PC-3 (cell line): Measurements from ENCODE around the gene INTS1. TPM values are rescaled to one million over a fixed set of nuclear protein-coding genes. Genes with fewer than 3 reads are reported as not detected.

ENCODE experiments used
- ATAC-seq: fragments of 200-7000 bp; cut with Tn5 transposase; 2 replicates; pipeline ENCODE4 v1.9.1; 2020; ENCODE audit warnings: mild to moderate bottlenecking, moderate library complexity
- BruUV-seq: library from RNA; stranded (reverse); fragments of 400-500 nt; replicated peaks from 2 replicates; lab custom pipeline; 2021; lab: Mats Ljungman, UMichigan
- CTCF ChIA-PET: fragments of 300-600 bp; sonication (Branson Sonifier 250); formaldehyde crosslinking; loops from one replicate; lab custom pipeline; 2022; ENCODE audit warnings: antibody characterized with exemption; lab: Charles Lee
- POLR2A ChIA-PET: fragments of 300-600 bp; sonication (Branson Sonifier 250); formaldehyde crosslinking; loops from one replicate; lab custom pipeline; 2022; ENCODE audit warnings: antibody characterized with exemption; ENCODE audit not compliant: unreplicated experiment; lab: Charles Lee
- DNase-seq: peaks from one replicate; pipeline ENCODE4 v3.0.0-alpha.2; 2015
- H2AFZ ChIP-seq: fragments of 300-600 bp; sonication (generic); 2 replicates; pipeline ENCODE4 v1.6.0; 2016; ENCODE audit warnings: antibody characterized with exemption, low read length
- H3F3A ChIP-seq: fragments of 300-600 bp; sonication (generic); one replicate; pipeline ENCODE4 v1.6.0; 2017; ENCODE audit warnings: antibody characterized with exemption, low read length, control low read depth, mild to moderate bottlenecking; ENCODE audit not compliant: unreplicated experiment
- H3K27ac ChIP-seq: fragments of 300-600 bp; sonication (generic); 2 replicates; pipeline ENCODE4 v1.5.1; 2016; ENCODE audit warnings: mild to moderate bottlenecking, low read length
- H3K27me3 ChIP-seq: fragments of 300-600 bp; sonication (generic); 2 replicates; pipeline ENCODE4 v1.6.1; 2016; ENCODE audit warnings: low read length, mixed read lengths
- H3K36me3 ChIP-seq: fragments of 300-600 bp; sonication (generic); 2 replicates; pipeline ENCODE4 v1.6.1; 2016; ENCODE audit warnings: low read depth, mixed run types, low read length, mixed read lengths
- H3K4me1 ChIP-seq: fragments of 300-600 bp; sonication (generic); 2 replicates; pipeline ENCODE4 v1.5.1; 2016; ENCODE audit warnings: low read length; ENCODE audit not compliant: insufficient read depth
- H3K4me2 ChIP-seq: fragments of 300-600 bp; sonication (generic); 2 replicates; pipeline ENCODE4 v1.6.0; 2016; ENCODE audit warnings: low read length
- H3K4me3 ChIP-seq: fragments of 300-600 bp; sonication (generic); 2 replicates; pipeline ENCODE4 v1.5.1; 2016; ENCODE audit warnings: mild to moderate bottlenecking, low read length, mixed read lengths
- H3K79me2 ChIP-seq: fragments of 300-600 bp; sonication (generic); 2 replicates; pipeline ENCODE4 v1.6.1; 2017; ENCODE audit warnings: low read length, mixed read lengths
- H3K9ac ChIP-seq: fragments of 300-600 bp; sonication (generic); 2 replicates; pipeline ENCODE4 v1.6.0; 2016; ENCODE audit warnings: mild to moderate bottlenecking, low read length
- H3K9me2 ChIP-seq: fragments of 300-600 bp; sonication (generic); replicated peaks from 2 replicates; pipeline ENCODE4 v1.6.1; 2016; ENCODE audit warnings: mixed run types, low read length, mixed read lengths
- H3K9me3 ChIP-seq: fragments of 300-600 bp; sonication (generic); 2 replicates; pipeline ENCODE4 v1.6.1; 2016; ENCODE audit warnings: low read length, mixed read lengths
- H4K20me1 ChIP-seq: fragments of 300-600 bp; sonication (generic); 2 replicates; pipeline ENCODE4 v1.6.1; 2016; ENCODE audit warnings: low read length, mixed read lengths
- CTCF ChIP-seq: fragments of 300-600 bp; sonication (generic); conservative IDR thresholded peaks from 2 replicates; pipeline ENCODE4 v1.5.1; 2017; ENCODE audit warnings: antibody characterized with exemption, low read depth, mild to moderate bottlenecking, low read length
- EZH2 ChIP-seq: fragments of 300-600 bp; sonication (generic); IDR thresholded peaks from one replicate; pipeline ENCODE4 v1.6.1; 2017; ENCODE audit warnings: antibody characterized with exemption, mild to moderate bottlenecking, low read length; ENCODE audit not compliant: unreplicated experiment
- EZH2phosphoT487 ChIP-seq: fragments of 300-600 bp; sonication (generic); IDR thresholded peaks from 2 replicates; pipeline ENCODE4 v1.6.1; 2018; ENCODE audit warnings: mild to moderate bottlenecking, antibody characterized with exemption, low read length, borderline replicate concordance
- intact Hi-C: fragments of 100-400 bp; cut with micrococcal nuclease; formaldehyde crosslinking; loops from 2 replicates; pipeline ENCODE4 v1.9.0; 2023
- total RNA-seq: library from RNA; depleted of rRNA; stranded (reverse); fragments of >200 nt; gene quantifications from 2 replicates; pipeline ENCODE4 v1.2.3, GENCODE V29; 2014

Gene INTS1
- total RNA-seq, 1 experiment from 2014 or later: 62.9 TPM

GRCh38 chr7:1430056-1430845 lies 73.9 kb downstream of the INTS1 start:
- H3F3A ChIP-seq: no peaks in the 10 kb centered on the region
- no peak overlapping the region for H3K9ac ChIP-seq
- H3K9me2 ChIP-seq: no peaks in the 10 kb centered on the region
- no peak overlapping the region for H3K27ac ChIP-seq
- POLR2A ChIA-PET: interaction anchor here (0.6 kb wide), 1 partner anchor 113 kb away, joined by 5 read pairs; no protein-coding TSS in a partner anchor
- H2AFZ ChIP-seq: no peak overlapping the region
- H3K9me3 ChIP-seq: no peaks in the 10 kb centered on the region
- ATAC-seq (no peak), DNase-seq (no peak)
- no peaks in the 10 kb centered on the region for H4K20me1 ChIP-seq
- CTCF ChIA-PET: no interaction called here
- no TSS peak for BruUV-seq
- H3K4me3 ChIP-seq: no peak overlapping the region
- no peaks in the 10 kb centered on the region for H3K27me3 ChIP-seq
- no peak overlapping the region for H3K4me2 ChIP-seq
- TF ChIP-seq CTCF: no peak
- TF ChIP-seq EZH2: no peak
- TF ChIP-seq EZH2phosphoT487: no peak
- H3K36me3 ChIP-seq: no peaks in the 10 kb centered on the region; the same call in 1 of the 2 replicates
- H3K79me2 ChIP-seq: no peaks in the 10 kb centered on the region
- intact Hi-C loops: no loop called here
- no peaks in the 10 kb centered on the region for H3K4me1 ChIP-seq

- Histone ChIP-seq H3K9ac (no peak overlapping the region), H3K79me2 (no peaks in the 10 kb centered on the region), H3K4me3 (no peak overlapping the region), H3F3A (no peaks in the 10 kb centered on the region), H3K4me2 (no peak overlapping the region), H3K27ac (no peak overlapping the region), H3K27me3 (no peaks in the 10 kb centered on the region), H4K20me1 (no peaks in the 10 kb centered on the region), H3K36me3 (no peaks in the 10 kb centered on the region; the same call in 1 of the 2 replicates), H2AFZ (no peak overlapping the region), H3K4me1 (no peaks in the 10 kb centered on the region), H3K9me3 (no peaks in the 10 kb centered on the region), H3K9me2 (no peaks in the 10 kb centered on the region)
- no peak for DNase-seq
- CTCF ChIA-PET: interaction anchor here (0.6 kb wide), 1 partner anchor 436 kb away, joined by 8 read pairs; no protein-coding TSS in a partner anchor
- intact Hi-C loops: no loop called here
- BruUV-seq: no TSS peak
- POLR2A ChIA-PET: no interaction called here
- no peak for TF ChIP-seq EZH2
- ATAC-seq: no peak
Observed at GRCh38 chr7:1428941-1429501, 75.2 kb downstream of the INTS1 start.

GRCh38 chr7:1427064-1427657 lies 77.0 kb downstream of the INTS1 start:
- ChIA-PET CTCF (no interaction called here), POLR2A (no interaction called here)
- Histone ChIP-seq H3K36me3 (no peaks in the 10 kb centered on the region), H3K4me2 (no peak overlapping the region), H4K20me1 (no peaks in the 10 kb centered on the region), H3K79me2 (no peaks in the 10 kb centered on the region), H3K9me3 (no peaks in the 10 kb centered on the region), H3K9ac (no peak overlapping the region), H3F3A (no peaks in the 10 kb centered on the region), H3K27me3 (no peaks in the 10 kb centered on the region; the same call in 1 of the 2 replicates), H3K4me1 (no peaks in the 10 kb centered on the region), H3K9me2 (no peaks in the 10 kb centered on the region), H3K27ac (no peak overlapping the region), H2AFZ (no peak overlapping the region), H3K4me3 (no peak overlapping the region)
- TF ChIP-seq EZH2phosphoT487 (no peak), EZH2 (no peak), CTCF (no peak)
- DNase-seq: no peak
- no TSS peak for BruUV-seq
- ATAC-seq: no peak
- intact Hi-C loops: no loop called here
